T-helper 1 cell treated with Interleukin-12 subunit alpha and Interleukin-12 subunit beta and Interleukin-4 antibody, amounts not matched to agents 30 ng/mL and 1 ng/mL, for 36 hours (primary cell): ENCODE results near the gene TENT4A. TPM values are rescaled to one million over a fixed set of nuclear protein-coding genes. Genes with fewer than 3 reads are reported as not detected.
"Not testable (repeated sequence)": the region's sequence is repeated elsewhere in the genome, so short reads cannot be mapped to it uniquely, and the experiment has no call there.

ENCODE experiments used
- intact Hi-C: fragments of 100-400 bp; cut with micrococcal nuclease; formaldehyde crosslinking; loops from one replicate; pipeline ENCODE4 v1.15.1; 2024
- total RNA-seq: library from RNA; stranded (reverse); gene quantifications from 2 replicates; pipeline ENCODE4 v1.2.3, GENCODE V29; 2022

TENT4A gene
- total RNA-seq, 1 donor from 2014 or later, result 34.3 TPM

- intact Hi-C loops, result loop anchor here (1.0 to 5.0 kb wide), 2 partner anchors 980 to 1051 kb away; no protein-coding TSS in a partner anchor
Observed at GRCh38 chr5:6766604-6767093, 53.4 kb downstream of the TENT4A start.

- intact Hi-C loops, result loop anchor here (5.0 kb wide), 1 partner anchor 1050 kb away; no protein-coding TSS in a partner anchor
Observed at GRCh38 chr5:6767481-6768063, 54.3 kb downstream of the TENT4A start.

DNA sequence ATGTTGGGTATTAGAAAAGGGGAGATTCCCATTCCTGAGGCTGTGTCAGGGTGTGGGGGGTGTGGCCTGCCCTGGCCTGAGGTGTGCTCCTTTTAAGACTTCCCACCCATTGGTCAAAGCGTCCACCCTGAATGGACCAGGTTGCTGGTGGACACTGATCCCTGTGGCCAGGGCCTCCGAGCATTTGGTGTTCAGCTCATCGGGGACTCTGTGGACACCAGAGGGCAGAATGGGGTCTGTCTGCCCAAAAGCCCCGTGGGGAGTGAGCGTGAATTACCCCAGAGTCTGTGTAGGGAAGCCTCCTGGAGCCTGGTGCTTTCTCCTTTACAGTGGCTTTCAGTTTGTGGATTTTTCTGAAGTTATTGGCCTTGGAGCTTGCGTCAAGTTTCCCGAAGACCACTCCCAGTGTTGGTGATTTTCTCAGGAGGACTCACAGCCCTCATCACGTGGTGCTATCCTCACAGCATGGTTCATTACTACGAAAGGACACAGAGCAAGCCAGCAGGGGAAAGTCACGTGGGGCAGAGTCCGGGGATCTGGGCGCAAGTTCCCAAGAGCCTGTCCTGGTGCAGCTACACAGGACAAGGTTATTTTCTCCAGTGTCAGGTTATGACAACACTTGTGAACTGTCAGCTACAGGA lies 55.5 kb downstream of the TENT4A start:
- intact Hi-C loops, result loop anchor here (5.0 kb wide), 1 partner anchor 1049 kb away; no protein-coding TSS in a partner anchor

GRCh38 chr5:6770826-6771607 lies 57.8 kb downstream of the TENT4A start:
- intact Hi-C loops, result no loop called here

- intact Hi-C loops, result no loop called here
Observed at GRCh38 chr5:6772886-6773285, 59.7 kb downstream of the TENT4A start.

DNA sequence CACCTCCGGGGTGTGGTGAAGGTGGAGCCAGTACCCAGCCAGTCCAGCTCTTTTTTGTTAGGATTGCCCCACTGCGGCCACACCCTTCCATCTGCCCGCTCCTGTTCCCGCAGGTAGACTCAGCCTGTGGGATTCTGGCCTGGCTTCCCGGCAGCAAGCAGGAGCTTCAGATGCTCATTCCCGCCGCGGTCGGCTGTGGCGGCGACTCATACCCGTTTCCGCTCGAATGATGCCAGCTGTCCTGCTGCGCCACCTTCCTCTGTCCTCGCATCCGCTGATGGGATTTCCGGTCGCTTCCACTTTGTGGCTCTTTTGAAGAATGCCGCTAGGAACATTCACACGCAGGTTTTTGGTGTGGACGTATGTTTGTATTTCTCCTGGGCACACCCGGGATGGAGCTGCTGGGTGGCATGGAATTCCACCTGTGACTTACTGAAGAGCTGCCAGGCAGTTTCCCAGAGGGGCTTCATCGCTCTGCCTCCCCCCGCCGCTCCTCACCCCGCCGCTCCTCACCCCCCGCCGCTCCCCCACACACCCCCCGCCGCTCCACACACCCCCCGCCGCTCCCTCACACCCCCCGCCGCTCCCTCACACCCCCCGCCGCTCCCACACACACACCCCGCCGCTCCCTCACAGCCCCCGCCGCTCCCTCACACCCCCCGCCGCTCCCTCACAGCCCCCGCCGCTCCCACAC lies 60.3 kb downstream of the TENT4A start:
- intact Hi-C loops, result no loop called here

DNA sequence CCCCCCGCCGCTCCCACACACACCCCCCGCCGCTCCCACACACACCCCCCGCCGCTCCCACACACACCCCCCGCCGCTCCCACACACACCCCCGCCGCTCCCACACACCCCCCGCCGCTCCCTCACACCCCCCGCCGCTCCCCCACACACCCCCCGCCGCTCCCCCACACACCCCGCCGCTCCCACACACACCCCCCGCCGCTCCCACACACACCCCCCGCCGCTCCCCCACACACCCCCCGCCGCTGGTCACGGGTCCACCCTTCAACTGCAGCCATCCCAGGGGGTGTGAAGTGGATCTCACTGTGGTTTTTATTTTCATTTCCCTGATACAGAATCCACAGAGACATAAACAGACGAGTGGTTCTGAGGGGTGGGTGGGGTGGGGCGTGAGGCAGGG lies 61.0 kb downstream of the TENT4A start:
- intact Hi-C loops, result not testable (repeated sequence)

DNA sequence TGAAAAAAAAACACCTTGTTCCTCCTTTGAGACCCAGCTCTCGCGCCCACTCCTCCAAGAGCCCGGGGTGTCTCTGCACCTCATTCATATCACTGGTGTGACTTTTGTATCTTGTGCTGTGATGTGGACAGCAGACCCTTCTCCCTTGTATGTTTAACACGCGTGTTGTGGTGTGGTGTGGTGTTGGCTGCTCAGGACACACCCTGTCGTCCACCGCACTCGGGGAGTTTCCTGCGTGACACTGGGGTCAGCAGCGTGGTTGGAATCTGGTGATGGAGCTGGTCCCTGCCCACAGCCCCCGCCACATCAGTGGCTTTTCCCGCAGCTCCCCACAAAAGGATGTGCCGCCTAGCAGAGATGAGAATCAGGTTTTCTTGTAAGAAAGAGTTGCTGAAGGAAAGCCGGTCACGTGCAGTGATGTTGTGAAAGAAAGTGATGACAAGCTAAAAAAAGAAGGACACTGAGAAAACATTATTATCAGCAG lies 61.5 kb downstream of the TENT4A start:
- intact Hi-C loops, result no loop called here

- intact Hi-C loops, result no loop called here
Observed at GRCh38 chr5:6775571-6775970, 62.3 kb downstream of the TENT4A start.

GRCh38 chr5:6780802-6781391 lies 67.7 kb downstream of the TENT4A start:
- intact Hi-C loops, result loop anchor here (1.0 to 5.0 kb wide), 3 partner anchors 56 to 1076 kb away; no protein-coding TSS in a partner anchor

- intact Hi-C loops, result loop anchor here (2.0 to 5.0 kb wide), 2 partner anchors 1035 to 1076 kb away; no protein-coding TSS in a partner anchor
Observed at GRCh38 chr5:6781716-6782115, 68.5 kb downstream of the TENT4A start.

- intact Hi-C loops, result loop anchor here (5.0 kb wide), 1 partner anchor 1074 kb away; no protein-coding TSS in a partner anchor
Observed at GRCh38 chr5:6783787-6784186, 70.6 kb downstream of the TENT4A start.

DNA sequence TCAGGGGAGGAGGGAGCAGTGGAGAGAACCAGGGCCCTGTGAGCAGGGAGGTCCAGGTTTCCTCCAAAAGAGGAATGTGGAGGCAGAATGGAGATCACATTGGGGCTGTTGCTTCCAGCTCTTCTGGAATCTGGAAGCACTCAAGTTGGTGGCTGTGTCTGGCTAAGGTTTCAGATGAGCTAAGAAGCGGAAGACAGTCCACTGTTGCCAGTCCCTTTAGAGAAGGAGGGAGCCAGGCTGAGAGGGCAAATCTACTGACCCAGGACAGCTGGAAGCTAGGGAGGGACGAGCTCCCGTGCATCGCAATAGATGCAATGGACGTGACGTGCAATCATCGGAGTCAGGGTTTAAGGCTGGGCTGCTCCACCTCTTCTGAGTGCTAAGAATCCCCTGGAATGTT lies 71.2 kb downstream of the TENT4A start:
- intact Hi-C loops, result loop anchor here (5.0 kb wide), 1 partner anchor 1073 kb away; no protein-coding TSS in a partner anchor

GRCh38 chr5:6785161-6785860 lies 72.1 kb downstream of the TENT4A start:
- intact Hi-C loops, result no loop called here

- intact Hi-C loops, result no loop called here
Observed at GRCh38 chr5:6785861-6786180, 72.6 kb downstream of the TENT4A start.

GRCh38 chr5:6786786-6787495 lies 73.7 kb downstream of the TENT4A start:
- intact Hi-C loops, result no loop called here

DNA sequence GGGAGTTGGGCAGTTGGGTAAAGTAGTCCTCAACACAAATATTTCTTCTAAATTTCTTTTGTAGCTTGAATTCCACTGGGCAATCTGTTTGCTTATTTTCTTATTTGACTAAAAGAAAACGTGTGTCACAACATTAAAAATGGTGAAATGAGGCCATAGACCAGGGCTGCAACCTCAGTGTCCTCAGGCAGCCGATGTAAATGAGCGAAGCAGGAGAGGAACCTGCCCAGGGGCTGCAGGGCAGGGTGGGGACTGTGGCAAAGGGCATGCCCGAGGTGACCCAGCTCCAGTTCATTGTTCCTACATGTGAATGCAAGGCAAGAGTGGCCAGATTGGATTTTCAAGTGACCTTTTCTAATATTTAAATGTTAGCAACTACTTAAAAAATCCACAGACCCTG lies 74.7 kb downstream of the TENT4A start:
- intact Hi-C loops, result no loop called here

GRCh38 chr5:6788439-6788838 lies 75.2 kb downstream of the TENT4A start:
- intact Hi-C loops, result no loop called here

GRCh38 chr5:6788956-6789649 lies 75.9 kb downstream of the TENT4A start:
- intact Hi-C loops, result no loop called here
